Activated T-helper 1 cell treated with anti-CD3 and anti-CD28 coated beads, Interleukin-2, amount 50 U/mL, for 16 hours (primary cell): ENCODE results near the gene PAX8.

ENCODE experiments used
- DNase-seq, 2 donors: peaks; one replicate each; pipeline ENCODE4 v3.0.0-alpha.2; 2020; ENCODE audit warnings: low read depth in 1 of 2, low spot score in 1 of 2

Gene PAX8

GRCh38 chr2:113172721-113173541 is 105.8 kb downstream of the PAX8 start:
- DNase-seq, result no peak

DNA sequence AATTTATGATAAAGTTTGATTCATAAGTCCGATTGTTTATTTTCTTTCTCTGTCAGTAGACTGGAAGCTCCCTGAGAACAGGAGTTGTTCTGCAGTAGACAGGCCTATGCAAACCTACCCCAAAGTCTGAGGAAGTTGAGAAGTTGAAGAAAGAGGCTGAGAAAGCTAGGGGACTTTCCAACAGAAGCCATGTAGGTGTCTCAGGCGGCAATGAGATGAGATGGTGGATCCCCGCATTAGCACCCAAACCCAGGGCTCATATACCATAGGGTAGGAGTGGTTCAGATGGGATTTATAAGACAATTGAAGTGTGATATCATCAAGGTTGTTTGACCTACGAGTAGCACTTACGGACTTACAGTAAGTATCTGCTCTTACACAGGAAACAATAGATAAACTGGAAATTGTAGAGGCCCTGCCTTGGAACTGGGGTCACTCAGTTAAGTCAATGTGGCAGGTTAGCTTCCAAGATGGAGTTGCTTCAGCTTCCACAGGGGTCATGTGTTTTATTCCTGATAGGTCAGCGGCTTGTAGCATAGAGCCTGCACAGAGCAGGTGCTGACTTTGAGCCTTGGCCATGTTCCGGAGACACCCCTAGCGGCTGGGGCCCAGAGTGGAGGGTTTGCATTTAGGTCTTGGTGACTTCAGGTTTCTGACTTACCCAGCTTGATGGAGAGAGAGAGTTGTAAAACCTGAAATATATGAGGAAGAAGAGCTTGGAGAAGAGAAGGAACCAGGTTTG is 107.2 kb downstream of the PAX8 start:
- DNase-seq, result no peak

- DNase-seq, result no peak
Measured at GRCh38 chr2:113169586-113169985, 109.1 kb downstream of the PAX8 start.

DNA sequence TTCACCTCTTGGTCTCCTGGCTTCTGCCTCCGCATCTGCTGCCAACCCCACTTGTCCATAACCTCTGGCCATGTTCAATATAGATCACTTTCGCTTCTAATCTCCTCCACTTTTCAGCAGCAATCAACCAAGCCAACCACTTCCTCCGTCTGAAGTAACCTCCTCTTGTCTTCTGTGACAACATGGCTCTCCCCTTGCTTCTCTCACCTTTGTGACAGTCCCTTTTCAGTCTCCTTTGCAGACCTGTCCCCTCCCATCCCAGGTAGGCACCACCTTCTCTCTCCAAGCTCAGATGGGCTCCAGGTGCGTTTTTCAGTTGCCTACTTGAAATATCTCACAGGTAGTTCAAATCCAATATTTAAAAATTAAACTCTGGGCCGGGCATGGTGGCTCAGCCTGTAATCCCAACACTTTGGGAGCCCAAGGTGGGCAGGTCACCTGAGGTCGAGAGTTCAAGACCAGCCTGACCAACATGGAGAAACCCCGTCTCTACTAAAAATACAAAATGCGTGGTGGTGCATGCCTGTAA is 109.7 kb downstream of the PAX8 start:
- no peak for DNase-seq

GRCh38 chr2:113167962-113168340 is 110.8 kb downstream of the PAX8 start:
- no peak for DNase-seq

DNA sequence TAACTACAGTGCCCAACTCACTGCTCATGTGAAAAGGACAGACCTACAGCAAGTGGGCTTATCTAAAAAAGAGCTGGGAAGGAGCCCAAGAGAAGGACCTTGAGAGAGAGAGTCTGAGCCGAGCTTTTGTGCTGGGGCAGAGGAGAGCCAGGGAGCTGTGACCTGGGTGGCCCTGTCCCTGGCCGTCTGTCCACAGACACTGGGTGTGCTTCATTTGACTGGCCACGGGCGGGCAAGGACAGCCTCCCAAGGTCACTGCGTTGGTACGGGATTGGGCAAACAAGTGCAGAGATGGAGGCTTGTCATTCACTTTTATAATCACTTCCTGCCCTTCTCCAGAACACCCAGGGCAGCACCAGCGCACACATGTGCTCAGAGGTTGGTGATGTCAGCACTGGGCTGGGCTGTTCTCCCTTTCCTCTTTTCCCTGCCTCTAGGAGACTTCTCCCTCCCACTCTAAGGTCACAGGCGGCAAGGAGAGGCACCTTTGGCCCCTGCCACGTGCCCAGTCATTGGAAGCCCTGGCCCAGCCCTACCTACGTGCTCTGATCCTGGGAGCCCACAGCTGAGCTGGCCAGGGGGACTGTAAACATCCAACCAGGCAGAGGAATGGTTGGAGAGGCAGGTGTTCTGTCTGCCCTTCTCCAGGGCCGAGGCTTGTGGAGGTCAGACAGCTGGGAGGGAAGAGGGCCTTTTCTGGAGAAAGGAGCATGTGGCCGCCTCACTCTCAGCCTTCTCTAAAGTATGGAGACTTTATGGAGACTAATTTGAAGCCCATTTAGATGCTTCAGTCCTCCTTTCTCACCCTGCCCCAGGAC is 111.4 kb downstream of the PAX8 start:
- DNase-seq, result no peak

GRCh38 chr2:113166187-113166645 is 112.5 kb downstream of the PAX8 start:
- DNase-seq, result no peak
